WI38 (cell line): Measurements from ENCODE around the gene EYA2.

ENCODE experiments used
- H3K4me3 ChIP-seq: 2 replicates; pipeline ENCODE4 v1.5.1; 2011; ENCODE audit warnings: low read depth, mild to moderate bottlenecking, control low read depth, low read length
- TF ChIP-seq, protein P1 (sequence below): IDR thresholded peaks from 2 replicates; pipeline ENCODE4 v1.5.1; 2012; ENCODE audit warnings: low read depth, mild to moderate bottlenecking, control low read depth, low read length

Gene EYA2

GRCh38 chr20:47183367-47183766 is 288.7 kb downstream of the EYA2 start:
- H3K4me3 ChIP-seq = no peak overlapping the region
- TF ChIP-seq, protein P1, sequence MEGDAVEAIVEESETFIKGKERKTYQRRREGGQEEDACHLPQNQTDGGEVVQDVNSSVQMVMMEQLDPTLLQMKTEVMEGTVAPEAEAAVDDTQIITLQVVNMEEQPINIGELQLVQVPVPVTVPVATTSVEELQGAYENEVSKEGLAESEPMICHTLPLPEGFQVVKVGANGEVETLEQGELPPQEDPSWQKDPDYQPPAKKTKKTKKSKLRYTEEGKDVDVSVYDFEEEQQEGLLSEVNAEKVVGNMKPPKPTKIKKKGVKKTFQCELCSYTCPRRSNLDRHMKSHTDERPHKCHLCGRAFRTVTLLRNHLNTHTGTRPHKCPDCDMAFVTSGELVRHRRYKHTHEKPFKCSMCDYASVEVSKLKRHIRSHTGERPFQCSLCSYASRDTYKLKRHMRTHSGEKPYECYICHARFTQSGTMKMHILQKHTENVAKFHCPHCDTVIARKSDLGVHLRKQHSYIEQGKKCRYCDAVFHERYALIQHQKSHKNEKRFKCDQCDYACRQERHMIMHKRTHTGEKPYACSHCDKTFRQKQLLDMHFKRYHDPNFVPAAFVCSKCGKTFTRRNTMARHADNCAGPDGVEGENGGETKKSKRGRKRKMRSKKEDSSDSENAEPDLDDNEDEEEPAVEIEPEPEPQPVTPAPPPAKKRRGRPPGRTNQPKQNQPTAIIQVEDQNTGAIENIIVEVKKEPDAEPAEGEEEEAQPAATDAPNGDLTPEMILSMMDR = no peak

DNA sequence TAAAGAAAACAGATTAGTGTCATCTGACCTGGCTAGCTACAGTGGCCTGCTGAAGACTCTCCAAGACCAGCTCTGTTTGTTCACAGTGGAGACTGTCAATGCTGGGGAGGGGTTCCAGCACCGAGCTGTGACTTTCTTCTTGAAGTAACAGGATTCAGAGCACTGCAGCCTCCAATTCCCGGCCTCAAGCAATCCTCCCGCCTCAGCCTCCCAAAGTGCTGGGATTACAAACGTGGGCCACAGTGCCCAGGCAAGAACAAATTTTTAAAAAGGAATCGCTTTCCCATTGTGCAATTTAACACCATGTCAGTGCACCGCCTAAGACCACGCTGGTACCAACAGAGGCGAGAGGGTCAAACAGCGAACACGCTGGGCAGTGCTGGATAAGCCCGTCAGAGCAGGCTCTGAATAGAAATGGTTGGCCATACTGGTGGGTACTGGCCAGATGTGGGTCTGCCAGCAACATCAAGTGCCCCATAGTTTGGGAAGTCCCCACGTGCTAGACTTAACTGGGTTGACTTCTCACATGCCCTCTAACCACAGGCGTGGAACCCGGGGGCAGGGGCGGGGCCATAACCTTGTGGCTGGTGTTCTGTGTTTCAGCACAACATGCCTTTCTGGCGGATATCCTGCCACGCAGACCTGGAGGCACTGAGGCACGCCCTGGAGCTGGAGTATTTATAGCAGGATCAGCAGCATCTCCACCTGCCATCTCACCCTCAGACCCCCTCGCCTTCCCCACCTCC is 293.0 kb downstream of the EYA2 start:
- no peak overlapping the region for H3K4me3 ChIP-seq
- TF ChIP-seq, protein P1 = no peak

GRCh38 chr20:47188540-47188939 is 293.9 kb downstream of the EYA2 start:
- H3K4me3 ChIP-seq = no peak overlapping the region
- TF ChIP-seq, protein P1 = no peak

DNA sequence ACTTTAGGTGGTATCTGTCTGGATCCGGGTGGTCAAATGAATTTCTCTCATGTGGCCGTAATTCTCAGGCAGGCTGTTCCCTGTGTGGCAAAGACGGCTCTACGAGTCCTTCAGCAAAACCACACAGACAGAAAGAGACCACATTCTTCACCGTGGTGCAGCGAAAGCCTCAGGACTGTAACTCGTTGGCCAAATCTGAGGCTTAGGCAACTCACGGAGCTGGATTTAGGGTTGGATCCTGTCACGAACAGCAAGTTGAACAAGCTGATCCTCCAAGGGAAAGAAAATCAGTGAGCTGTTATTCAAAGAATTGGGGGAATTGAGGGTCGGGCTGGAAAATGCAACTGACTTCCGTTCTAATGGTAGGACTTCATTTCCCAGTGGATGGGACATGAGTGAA is 294.4 kb downstream of the EYA2 start:
- H3K4me3 ChIP-seq = no peak overlapping the region
- TF ChIP-seq, protein P1 = no peak

GRCh38 chr20:47191074-47191673 is 296.5 kb downstream of the EYA2 start:
- TF ChIP-seq, protein P1 = no peak
- no peak overlapping the region for H3K4me3 ChIP-seq

DNA sequence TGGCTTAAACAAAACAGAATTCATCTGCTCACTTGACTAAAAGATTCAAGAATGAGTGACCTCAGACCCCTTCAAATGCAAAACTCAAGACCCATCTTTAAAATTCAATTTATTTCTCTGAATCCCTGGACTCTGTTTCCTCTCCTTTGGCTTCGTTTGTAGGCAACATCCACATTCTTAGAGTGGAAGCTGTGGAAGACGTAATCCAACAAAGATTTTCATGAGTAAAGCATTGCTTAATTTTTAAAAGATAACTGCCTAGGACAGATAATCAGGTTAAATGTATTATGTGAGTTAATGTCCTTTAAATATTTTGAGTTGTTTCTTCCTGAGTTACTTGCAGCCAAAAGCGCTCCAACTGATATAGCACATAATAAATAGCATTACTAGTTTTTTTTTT is 297.3 kb downstream of the EYA2 start:
- TF ChIP-seq, protein P1 = no peak
- H3K4me3 ChIP-seq = no peak overlapping the region

DNA sequence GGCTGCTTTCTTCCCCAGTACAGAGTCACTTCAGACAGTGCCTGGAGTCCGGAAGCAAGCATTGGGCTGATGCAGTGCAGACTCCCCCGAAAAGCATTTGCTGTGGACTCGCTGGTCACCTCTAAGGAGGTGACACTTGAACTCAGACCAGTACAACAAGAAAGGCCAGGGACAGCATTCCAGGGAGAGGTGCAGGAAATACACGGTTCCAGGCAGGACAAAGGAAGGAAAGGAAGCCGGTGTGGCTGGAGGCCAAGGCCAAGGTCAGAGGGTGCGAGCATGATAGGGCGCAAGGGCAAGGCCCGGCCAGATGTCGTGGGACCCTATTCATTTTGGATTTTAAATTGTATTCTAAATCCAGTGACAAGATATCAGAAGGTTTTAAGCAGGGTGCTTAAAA is 300.9 kb downstream of the EYA2 start:
- no peak overlapping the region for H3K4me3 ChIP-seq
- TF ChIP-seq, protein P1 = no peak
